ACC112 (cell line): ENCODE measurements around the gene DPYSL4.

Source experiments
- H2AFZ ChIP-seq: fragments of 200-600 bp; sonication (generic); one replicate; pipeline ENCODE4 v1.6.0; 2017; ENCODE audit warnings: antibody characterized with exemption, low read length; ENCODE audit not compliant: unreplicated experiment
- H3K27ac ChIP-seq: fragments of 200-600 bp; sonication (generic); 2 replicates; pipeline ENCODE4 v1.5.1; 2014; ENCODE audit warnings: low read depth, mild to moderate bottlenecking, antibody characterized with exemption, low read length, moderate library complexity
- H3K27me3 ChIP-seq: fragments of 200-600 bp; sonication (generic); 2 replicates; pipeline ENCODE4 v1.6.1; 2014; ENCODE audit warnings: mild to moderate bottlenecking, antibody characterized with exemption, low read length, moderate library complexity, mixed read lengths; ENCODE audit not compliant: insufficient read depth
- H3K36me3 ChIP-seq: fragments of 200-600 bp; sonication (generic); 2 replicates; pipeline ENCODE4 v1.6.1; 2016; ENCODE audit warnings: mild to moderate bottlenecking, antibody characterized with exemption, low read length, moderate library complexity, mixed read lengths; ENCODE audit not compliant: insufficient read depth
- H3K4me1 ChIP-seq: fragments of 200-600 bp; sonication (generic); one replicate; pipeline ENCODE4 v1.6.1; 2016; ENCODE audit warnings: low read length, mixed read lengths; ENCODE audit not compliant: insufficient read depth, unreplicated experiment, control insufficient read depth
- H3K4me3 ChIP-seq: fragments of 200-600 bp; sonication (generic); 2 replicates; pipeline ENCODE4 v1.5.1; 2014; ENCODE audit warnings: mild to moderate bottlenecking, low read depth, low read length
- H3K79me2 ChIP-seq: fragments of 200-600 bp; sonication (generic); one replicate; pipeline ENCODE4 v1.6.0; 2016; ENCODE audit warnings: low read length; ENCODE audit not compliant: control insufficient read depth, unreplicated experiment, insufficient read depth

Gene DPYSL4

GRCh38 chr10:132165416-132165980, 21.2 kb upstream of the DPYSL4 start:
- no peak overlapping the region for H2AFZ ChIP-seq
- no peaks in the 10 kb centered on the region for H3K27me3 ChIP-seq
- H3K36me3 ChIP-seq, result no peaks in the 10 kb centered on the region
- H3K4me1 ChIP-seq, result no peaks in the 10 kb centered on the region
- H3K4me3 ChIP-seq, result no peak overlapping the region
- H3K79me2 ChIP-seq, result no peaks in the 10 kb centered on the region
- H3K27ac ChIP-seq, result no peak overlapping the region

DNA sequence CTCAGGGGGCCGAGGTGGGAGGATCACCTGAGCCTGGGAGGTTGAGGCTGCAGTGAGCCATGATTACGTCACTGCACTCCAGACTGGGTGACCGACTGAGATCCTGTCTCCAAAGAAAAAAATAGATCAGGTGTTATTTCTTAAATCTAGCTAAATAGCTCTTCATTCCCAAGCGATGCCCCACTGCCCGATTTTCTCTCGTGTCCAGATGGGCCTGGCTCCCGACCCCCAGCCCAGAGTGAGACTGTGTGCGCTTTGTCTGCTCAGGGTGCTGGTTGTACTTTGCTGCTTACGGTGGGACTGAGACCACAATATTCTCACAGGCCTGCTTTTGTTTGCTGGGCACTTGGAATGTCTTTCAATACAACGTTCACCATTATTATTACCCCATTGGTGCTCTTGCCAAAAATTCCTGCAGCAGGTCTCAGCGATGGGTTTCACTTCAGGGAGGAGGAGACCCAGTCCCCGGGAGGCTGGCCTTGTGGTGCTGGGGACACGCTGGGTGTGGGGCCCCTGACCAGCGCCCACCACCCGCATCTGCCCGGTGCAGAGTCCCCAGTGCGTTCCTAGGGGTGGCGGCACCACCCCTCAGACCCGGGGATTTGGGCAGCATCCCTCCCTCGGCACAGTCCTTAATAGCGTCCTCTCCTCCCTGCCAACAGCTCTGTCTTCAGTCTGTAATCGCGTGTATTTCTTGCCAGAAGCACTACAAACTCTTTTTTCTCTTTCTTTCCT, 20.4 kb upstream of the DPYSL4 start:
- Histone ChIP-seq H3K36me3 (no peaks in the 10 kb centered on the region), H3K4me3 (no peak overlapping the region), H2AFZ (no peak overlapping the region), H3K4me1 (no peaks in the 10 kb centered on the region), H3K79me2 (no peaks in the 10 kb centered on the region), H3K27ac (no peak overlapping the region), H3K27me3 (no peaks in the 10 kb centered on the region)

DNA sequence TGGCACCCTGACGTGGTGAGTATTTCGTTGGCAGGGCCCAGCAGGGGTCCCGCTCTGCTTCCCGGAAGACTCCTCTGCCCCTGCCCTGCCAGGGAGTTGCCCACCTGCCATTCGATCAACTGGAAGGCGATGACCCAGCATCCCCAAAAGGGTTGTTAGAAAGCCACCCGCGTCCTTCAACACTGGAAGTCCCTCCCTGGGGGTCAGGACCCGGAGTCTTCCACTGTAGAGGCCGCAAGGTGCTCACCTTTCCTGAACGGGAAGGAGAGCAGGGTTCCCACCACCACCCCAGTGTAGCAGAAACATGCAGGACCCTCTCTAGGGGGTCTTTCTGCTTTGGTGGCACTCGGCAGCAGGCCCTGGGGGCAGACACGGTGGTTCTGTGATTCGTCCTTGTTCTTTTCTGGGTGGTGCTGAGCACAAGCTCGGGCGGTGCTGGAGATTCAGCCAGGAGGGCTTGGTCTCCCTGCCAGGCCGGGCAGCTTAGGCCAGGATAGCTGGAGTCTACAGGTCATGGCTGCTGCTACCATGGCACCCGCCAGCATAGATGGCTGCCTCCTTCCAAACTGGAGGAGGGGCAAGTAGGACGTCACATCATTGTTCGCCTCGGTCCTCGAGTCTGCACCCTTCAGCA, 19.6 kb upstream of the DPYSL4 start:
- no peaks in the 10 kb centered on the region for H3K36me3 ChIP-seq
- no peaks in the 10 kb centered on the region for H3K27me3 ChIP-seq
- H2AFZ ChIP-seq, result no peak overlapping the region
- H3K27ac ChIP-seq, result no peak overlapping the region
- H3K4me3 ChIP-seq, result no peak overlapping the region
- no peaks in the 10 kb centered on the region for H3K4me1 ChIP-seq
- no peaks in the 10 kb centered on the region for H3K79me2 ChIP-seq

GRCh38 chr10:132167976-132168375, 18.8 kb upstream of the DPYSL4 start:
- no peaks in the 10 kb centered on the region for H3K4me1 ChIP-seq
- H2AFZ ChIP-seq, result no peak overlapping the region
- H3K27ac ChIP-seq, result no peak overlapping the region
- H3K27me3 ChIP-seq, result no peaks in the 10 kb centered on the region; the same call in 1 of the 2 replicates
- H3K36me3 ChIP-seq, result no peaks in the 10 kb centered on the region
- no peak overlapping the region for H3K4me3 ChIP-seq
- no peaks in the 10 kb centered on the region for H3K79me2 ChIP-seq

DNA sequence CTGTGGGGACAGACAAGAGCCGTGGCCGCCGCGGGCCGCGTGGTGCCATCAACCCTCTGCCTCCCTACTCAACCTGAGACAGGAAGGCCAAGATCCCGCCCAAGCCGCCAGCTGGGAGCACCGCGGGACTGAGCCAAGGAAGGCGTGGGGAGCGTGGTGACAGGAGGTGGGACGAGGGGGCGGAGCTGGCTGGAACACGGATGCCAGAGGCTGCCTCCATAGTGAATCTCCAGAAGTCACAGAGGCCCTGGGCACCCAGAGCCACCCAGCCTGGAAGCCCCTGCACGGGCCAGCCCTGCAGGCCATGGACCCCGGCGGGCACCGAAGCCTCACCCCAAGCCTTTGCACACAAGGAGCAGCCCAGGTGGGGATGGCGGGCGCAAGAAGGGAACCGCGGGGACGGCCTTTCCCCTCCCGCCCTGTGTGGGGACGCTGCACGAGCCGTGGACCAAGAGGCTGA, 18.1 kb upstream of the DPYSL4 start:
- H3K27ac ChIP-seq, result no peak overlapping the region
- H3K4me1 ChIP-seq, result no peaks in the 10 kb centered on the region
- H3K79me2 ChIP-seq, result no peaks in the 10 kb centered on the region
- H3K27me3 ChIP-seq, result no peaks in the 10 kb centered on the region; the same call in 1 of the 2 replicates
- H3K36me3 ChIP-seq, result no peaks in the 10 kb centered on the region
- no peak overlapping the region for H2AFZ ChIP-seq
- no peak overlapping the region for H3K4me3 ChIP-seq

DNA sequence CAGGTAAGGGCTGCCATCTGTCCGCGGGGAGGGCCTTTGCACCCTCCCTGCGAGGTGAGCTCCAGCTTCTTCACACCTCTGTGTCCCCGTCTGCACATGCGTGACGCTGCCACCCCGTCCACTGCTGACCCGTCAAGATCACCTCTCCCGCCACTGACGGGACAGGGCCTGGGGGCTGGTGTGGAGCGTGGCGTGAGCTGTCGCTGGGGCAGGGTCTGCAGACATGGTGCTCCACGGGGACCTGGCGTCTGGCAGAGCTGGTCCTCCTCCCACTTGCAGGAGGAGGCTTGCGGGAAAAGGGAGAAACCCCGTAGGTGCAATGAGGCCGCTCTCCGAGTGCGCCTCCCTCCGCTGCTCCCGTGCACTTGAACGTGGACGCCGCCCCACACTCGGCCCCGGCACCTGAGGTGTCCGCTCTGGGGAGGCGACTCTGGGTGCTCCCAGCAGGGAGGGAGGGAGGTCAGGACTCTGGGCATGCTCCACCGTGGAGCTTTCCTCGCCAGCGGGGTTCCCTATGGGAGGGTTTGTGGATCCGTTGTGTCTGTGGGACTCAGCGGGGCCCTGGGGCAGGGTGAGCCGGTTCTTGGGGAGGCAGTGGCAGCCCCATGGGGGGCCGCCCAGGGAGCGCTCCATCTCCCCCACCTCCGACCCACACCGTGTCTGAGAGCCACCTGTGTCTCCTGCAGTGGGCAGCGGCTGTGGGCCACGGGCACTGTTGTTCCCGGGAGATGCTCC, 17.6 kb upstream of the DPYSL4 start:
- Histone ChIP-seq H3K36me3 (no peaks in the 10 kb centered on the region), H3K79me2 (no peaks in the 10 kb centered on the region), H3K4me3 (no peak overlapping the region), H3K27me3 (no peaks in the 10 kb centered on the region; the same call in 1 of the 2 replicates), H2AFZ (no peak overlapping the region), H3K27ac (no peak overlapping the region), H3K4me1 (no peaks in the 10 kb centered on the region)

DNA sequence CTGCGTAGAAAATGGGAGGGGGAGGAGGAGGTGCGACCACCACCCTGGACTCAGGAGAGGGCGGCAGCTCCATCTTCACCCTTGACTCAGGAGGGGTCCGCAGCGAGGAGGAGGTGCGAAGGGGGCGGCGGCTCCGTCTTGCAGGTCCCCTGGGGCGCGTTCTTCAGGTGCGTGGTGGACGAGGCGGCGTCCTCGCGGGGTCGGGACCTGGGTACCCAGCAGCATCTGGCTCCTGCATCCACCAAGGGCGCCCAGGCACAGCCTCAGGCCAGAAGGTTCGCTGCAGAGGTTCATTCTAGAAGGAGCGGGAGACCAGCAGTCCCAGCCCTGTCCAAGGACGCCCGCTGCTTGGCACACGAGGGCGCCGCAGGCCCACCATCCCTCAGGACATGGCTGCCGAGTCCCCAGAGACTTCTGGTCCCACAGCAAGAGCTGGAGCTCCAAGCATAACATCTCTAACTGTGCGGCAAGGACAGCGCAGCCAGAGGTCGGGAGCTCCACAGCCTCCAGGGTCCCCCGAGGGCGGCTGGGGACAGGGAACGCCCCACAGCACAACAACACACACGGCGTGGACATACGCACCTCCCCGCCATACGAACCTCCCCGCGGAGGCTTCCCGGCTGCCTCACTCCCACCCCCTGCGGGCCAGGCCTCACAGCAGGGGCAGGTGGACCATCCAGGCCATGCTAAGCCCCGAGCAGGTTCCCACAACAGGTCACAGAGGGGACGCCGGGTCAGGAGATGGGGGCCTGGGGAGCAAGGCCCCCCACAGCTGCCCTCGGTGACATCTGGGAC, 16.8 kb upstream of the DPYSL4 start:
- Histone ChIP-seq H2AFZ (no peak overlapping the region), H3K27ac (no peak overlapping the region), H3K4me1 (no peaks in the 10 kb centered on the region), H3K79me2 (no peaks in the 10 kb centered on the region), H3K27me3 (peaks cover 4% of the 10 kb centered on the region), H3K36me3 (no peaks in the 10 kb centered on the region), H3K4me3 (no peak overlapping the region)

DNA sequence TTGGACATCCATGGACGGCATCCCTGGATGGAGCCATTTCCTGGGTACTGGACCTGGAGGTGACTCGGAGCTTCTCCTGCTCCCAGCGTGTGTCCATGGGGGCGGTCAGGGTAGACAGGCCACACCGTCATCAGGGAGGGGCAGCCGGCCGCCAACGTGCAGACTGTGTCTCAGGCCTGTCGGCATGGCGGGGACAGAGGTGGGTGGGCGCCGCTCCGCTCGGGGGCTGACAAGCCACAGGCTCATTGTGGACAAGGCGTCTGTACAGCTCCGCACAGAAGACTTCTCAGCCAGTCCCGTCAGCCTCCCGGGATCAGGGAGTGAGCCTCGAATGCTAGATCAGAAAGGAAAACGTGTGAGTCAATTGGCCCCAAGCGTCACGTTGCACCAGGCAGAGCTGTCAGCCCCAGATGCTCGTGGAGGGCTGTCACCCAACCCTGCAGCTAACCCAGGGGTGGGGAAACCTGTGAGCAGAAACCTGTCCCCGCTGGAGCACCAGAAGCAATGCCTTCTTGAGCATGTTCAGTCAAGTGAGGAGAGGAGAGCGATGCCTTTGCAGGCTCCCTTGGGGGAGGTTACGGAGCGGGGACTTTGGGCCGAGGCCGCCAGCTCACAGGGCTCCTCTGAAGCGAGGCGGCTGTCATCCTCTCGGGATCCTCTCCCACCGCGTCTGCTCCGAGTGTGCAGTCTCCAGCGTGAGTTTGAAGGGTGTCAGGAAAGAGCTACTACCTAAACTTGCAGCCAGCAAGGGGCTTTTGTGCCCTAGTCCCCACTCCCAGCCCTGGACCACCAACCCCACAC, 16.0 kb upstream of the DPYSL4 start:
- Histone ChIP-seq H3K27ac (no peak overlapping the region), H3K79me2 (no peaks in the 10 kb centered on the region), H3K27me3 (peaks cover 12% of the 10 kb centered on the region), H3K4me1 (no peaks in the 10 kb centered on the region), H3K4me3 (no peak overlapping the region), H2AFZ (no peak overlapping the region), H3K36me3 (no peaks in the 10 kb centered on the region)

GRCh38 chr10:132172091-132173066, 14.4 kb upstream of the DPYSL4 start:
- no peak overlapping the region for H3K4me3 ChIP-seq
- H3K27ac ChIP-seq, result no peak overlapping the region
- no peak overlapping the region for H2AFZ ChIP-seq
- H3K36me3 ChIP-seq, result no peaks in the 10 kb centered on the region
- H3K4me1 ChIP-seq, result peaks cover 6% of the 10 kb centered on the region
- peaks cover 29% of the 10 kb centered on the region for H3K27me3 ChIP-seq
- no peaks in the 10 kb centered on the region for H3K79me2 ChIP-seq
